ENCODE measurements around the gene UBE3C. TPM values are rescaled to one million over a fixed set of nuclear protein-coding genes. Genes with fewer than 3 reads are reported as not detected.

Gene UBE3C
- total and polyA plus RNA-seq, 4 donors, result 12.7 to 91.8 (median 46.1) TPM

GRCh38 chr7:157235357-157236333 is 96.9 kb downstream of the UBE3C start:
- no peak overlapping the region for H3K27ac ChIP-seq (ENCODE audit: low read depth in 1 of 2, low read length in 1 of 2)
- no peaks in the 10 kb centered on the region for H3K4me1 ChIP-seq (ENCODE audit: control insufficient read depth in 5 of 5, insufficient read depth in 5 of 5, low read length in 5 of 5)
- 92% methylated on average over 2 of the region's 2 CpGs for WGBS, 2 donors
- no peaks in the 10 kb centered on the region for H3K27me3 ChIP-seq (ENCODE audit: control insufficient read depth in 3 of 3, insufficient read depth in 3 of 3, low read length in 2 of 3)
- no peak for ATAC-seq (ENCODE audit: insufficient read depth, low FRiP score)
- no peak for TF ChIP-seq CTCF (IDR thresholded peaks at IDR 0.05; ENCODE audit: control extremely low read depth, extremely low read depth)
- peaks cover 10 to 19% (median 16%) of the 10 kb centered on the region in 4 donors for H3K36me3 ChIP-seq (ENCODE audit: control insufficient read depth in 4 of 4, insufficient read depth in 4 of 4, low read length in 4 of 4)
- H3K9ac ChIP-seq (ENCODE audit: insufficient read depth in 1 of 2, low read length in 2 of 2), result no peak overlapping the region
- H3K9me3 ChIP-seq (ENCODE audit: control insufficient read depth in 4 of 4, insufficient read depth in 3 of 4, low read length in 3 of 4), result no peaks in the 10 kb centered on the region
- no peak overlapping the region for H3K4me3 ChIP-seq
- DNase-seq, result no peak

- H3K4me3 ChIP-seq, result no peak overlapping the region
- WGBS, 2 donors, result 90 to 96% methylated on average over 8 of the region's 8 CpGs
- H3K4me1 ChIP-seq (ENCODE audit: control insufficient read depth in 5 of 5, insufficient read depth in 5 of 5, low read length in 5 of 5), result no peaks in the 10 kb centered on the region
- DNase-seq, result no peak
- no peaks in the 10 kb centered on the region for H3K9me3 ChIP-seq (ENCODE audit: control insufficient read depth in 4 of 4, insufficient read depth in 3 of 4, low read length in 3 of 4)
- no peak for ATAC-seq (ENCODE audit: insufficient read depth, low FRiP score)
- no peak for TF ChIP-seq CTCF (IDR thresholded peaks at IDR 0.05; ENCODE audit: control extremely low read depth, extremely low read depth)
- no peaks in the 10 kb centered on the region for H3K27me3 ChIP-seq (ENCODE audit: control insufficient read depth in 3 of 3, insufficient read depth in 3 of 3, low read length in 2 of 3)
- no peak overlapping the region for H3K9ac ChIP-seq (ENCODE audit: insufficient read depth in 1 of 2, low read length in 2 of 2)
- H3K27ac ChIP-seq (ENCODE audit: low read depth in 1 of 2, low read length in 1 of 2), result no peak overlapping the region
- H3K36me3 ChIP-seq (ENCODE audit: control insufficient read depth in 4 of 4, insufficient read depth in 4 of 4, low read length in 4 of 4), result peaks cover 0 to 19% (median 8%) of the 10 kb centered on the region in 4 donors
These were observed 99.4 kb downstream of the UBE3C start for GRCh38 chr7:157238087-157238486.

GRCh38 chr7:157239571-157240270 is 101.0 kb downstream of the UBE3C start:
- TF ChIP-seq CTCF (IDR thresholded peaks at IDR 0.05; ENCODE audit: control extremely low read depth, extremely low read depth), result no peak
- ATAC-seq (ENCODE audit: insufficient read depth, low FRiP score) (no peak), DNase-seq (no peak)
- H3K27me3 ChIP-seq (ENCODE audit: control insufficient read depth in 3 of 3, insufficient read depth in 3 of 3, low read length in 2 of 3), result no peaks in the 10 kb centered on the region
- no peaks in the 10 kb centered on the region for H3K4me1 ChIP-seq (ENCODE audit: control insufficient read depth in 5 of 5, insufficient read depth in 5 of 5, low read length in 5 of 5)
- H3K27ac ChIP-seq (ENCODE audit: low read depth in 1 of 2, low read length in 1 of 2), result no peak overlapping the region
- H3K9me3 ChIP-seq (ENCODE audit: control insufficient read depth in 4 of 4, insufficient read depth in 3 of 4, low read length in 3 of 4), result no peaks in the 10 kb centered on the region
- peaks cover 0 to 12% (median 7%) of the 10 kb centered on the region in 4 donors for H3K36me3 ChIP-seq (ENCODE audit: control insufficient read depth in 4 of 4, insufficient read depth in 4 of 4, low read length in 4 of 4)
- WGBS, 2 donors, result 95 to 97% methylated on average over 10 of the region's 10 CpGs
- no peak overlapping the region for H3K4me3 ChIP-seq
- H3K9ac ChIP-seq (ENCODE audit: insufficient read depth in 1 of 2, low read length in 2 of 2), result no peak overlapping the region

Measured in lung (tissue), 12 donors.